HG03064 (cell line): Measurements from ENCODE around the gene CCDC17.

Experiments used
- ATAC-seq: cut with Tn5 transposase; IDR thresholded peaks from one replicate; pipeline ENCODE4 v1.9.1; 2021; ENCODE audit warnings: low read depth; ENCODE audit not compliant: unreplicated experiment

CCDC17 gene

DNA sequence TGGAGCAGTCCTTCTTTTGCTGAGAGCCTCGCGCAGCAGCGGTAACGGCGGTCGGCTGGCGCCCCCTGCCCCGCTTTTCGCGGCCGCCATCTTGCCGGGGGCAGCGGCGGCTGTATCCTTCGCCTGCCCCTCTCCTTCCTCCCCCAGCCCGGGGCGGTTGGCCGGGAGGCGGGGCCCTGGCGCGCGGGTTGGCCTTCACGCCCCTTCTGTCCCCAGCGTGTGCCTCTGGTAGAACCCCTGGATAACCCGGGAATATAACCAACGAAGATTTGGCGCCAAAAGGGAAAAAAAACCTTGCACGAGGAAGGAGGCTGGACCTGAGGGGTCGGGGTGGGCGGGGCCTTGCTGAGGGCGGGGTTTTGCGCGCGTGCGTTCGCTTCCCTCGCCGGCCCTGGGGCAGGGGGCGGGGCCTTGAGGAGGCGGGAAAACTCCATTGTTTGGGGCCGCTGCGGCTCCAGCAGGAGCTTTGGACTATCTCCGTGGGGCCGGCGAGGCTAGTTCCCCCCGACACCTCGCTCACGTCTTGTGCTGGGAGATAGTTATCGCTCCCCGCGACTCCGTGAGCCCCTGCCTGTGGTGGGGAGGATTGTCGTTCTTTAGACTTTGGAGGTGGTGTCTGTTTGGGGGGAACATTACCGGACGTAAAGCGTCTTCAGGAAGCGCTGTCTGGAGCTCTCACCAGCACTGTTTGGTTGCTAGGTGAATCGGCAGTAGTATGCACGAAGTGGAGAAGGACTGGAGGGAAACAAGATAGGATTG, 39.3 kb downstream of the CCDC17 start:
- peak; percentile 35 for ATAC-seq

DNA sequence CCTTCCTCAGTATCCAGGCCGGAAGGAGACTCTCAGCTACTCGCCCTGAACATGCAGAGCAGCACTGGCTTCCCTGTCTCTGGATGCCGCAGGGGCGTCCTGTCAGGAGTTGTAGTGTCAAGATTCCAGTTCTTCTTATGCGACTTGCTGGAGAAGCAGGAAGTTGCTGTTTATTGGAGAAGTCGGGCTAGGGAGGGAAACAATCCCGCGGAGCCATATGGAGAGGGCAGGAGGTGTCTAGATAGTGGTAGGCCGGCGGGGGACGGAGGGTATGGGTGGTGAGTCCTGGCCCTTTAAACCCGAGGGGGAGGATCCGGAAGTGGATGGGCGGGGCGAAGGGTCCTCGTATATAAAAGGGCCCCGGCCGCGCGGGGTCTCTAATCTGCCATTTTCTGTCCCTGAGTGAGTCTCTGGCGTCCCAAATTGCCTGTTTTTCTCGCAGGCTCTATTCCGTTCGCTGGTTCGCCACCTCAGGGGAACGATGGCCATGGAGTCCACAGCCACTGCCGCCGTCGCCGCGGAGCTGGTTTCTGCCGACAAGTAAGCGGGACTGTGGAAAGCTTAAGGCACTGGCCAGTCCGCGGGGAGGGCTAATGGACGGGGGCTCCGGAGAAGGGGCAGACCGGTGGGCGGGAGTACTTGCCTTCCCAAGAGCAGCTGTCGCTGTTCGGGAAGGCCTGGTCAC, 40.0 kb downstream of the CCDC17 start, which contains the start of gene NASP:
Gene NASP (plus strand): TSS at position 376 of the 685 bp plus-strand sequence. CDS start 106 bp downstream, at position 482.
- peak; percentile 38 for ATAC-seq

- peak; percentile 67 for ATAC-seq
Measured at GRCh38 chr1:45583264-45583665, 40.6 kb downstream of the CCDC17 start.

- ATAC-seq: no peak
Measured at GRCh38 chr1:45574105-45574626, 49.7 kb downstream of the CCDC17 start.

DNA sequence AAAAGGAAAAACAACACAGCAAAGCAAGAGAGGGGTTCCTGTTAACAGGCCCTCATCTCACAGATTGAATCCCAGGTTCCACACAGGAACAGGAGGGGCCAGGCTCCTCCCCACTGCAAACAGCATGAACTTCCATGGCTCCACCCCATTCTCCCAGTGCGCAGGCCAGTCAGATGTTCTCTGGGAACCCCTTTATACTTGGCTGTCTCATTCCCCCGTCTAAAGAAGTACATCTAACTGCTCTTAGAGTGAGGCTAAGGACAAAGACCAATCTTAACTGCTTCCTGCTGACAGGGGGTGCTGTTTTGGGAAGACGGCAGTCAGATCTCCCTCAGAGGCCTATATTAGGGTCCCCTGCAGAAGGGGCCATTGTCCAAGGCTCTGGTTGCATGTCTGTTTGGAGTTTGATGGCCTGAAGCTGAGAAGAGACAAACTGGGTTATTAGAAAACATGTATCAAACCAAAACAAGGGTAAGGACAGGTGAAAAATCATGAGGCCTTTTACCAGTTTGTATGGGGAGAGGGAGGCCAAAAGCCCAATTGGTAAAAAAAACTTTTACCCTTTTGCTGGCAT, 50.5 kb downstream of the CCDC17 start:
- no peak for ATAC-seq

DNA sequence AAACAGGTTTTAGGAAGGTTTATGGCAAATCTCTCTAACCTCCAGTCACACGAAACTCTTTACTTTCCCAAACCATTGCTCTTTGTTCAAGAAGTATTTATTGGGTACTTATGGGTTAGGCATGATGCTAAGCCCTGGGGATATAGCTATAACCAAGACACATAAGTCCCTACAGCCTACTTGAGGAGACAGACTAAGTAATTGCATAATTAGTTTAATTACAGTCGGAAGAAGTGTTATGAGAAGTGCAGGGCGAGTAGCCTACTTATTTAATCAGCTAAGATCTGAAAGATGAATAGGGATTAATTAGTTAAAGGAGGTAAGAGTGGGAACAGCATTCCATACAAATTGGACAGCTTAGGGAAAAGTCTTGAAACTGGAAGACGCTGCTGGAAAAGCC, 53.2 kb downstream of the CCDC17 start:
- ATAC-seq: no peak
